Measurements from ENCODE around the gene GLT8D2.

Gene GLT8D2

GRCh38 chr12:103944964-103945363 lies 105.0 kb downstream of the GLT8D2 start:
- DNase-seq = no peak
